Endometrial microvascular endothelial cells (primary cell): Measurements from ENCODE around the gene AVP. TPM values are rescaled to one million over a fixed set of nuclear protein-coding genes. Genes with fewer than 3 reads are reported as not detected.

Source experiments
- in situ Hi-C: cut with HindIII; loops from 2 replicates; pipeline ENCODE4 v1.10.0; 2017; ENCODE audit warnings: low sequenced_read_pairs, low pct_unique_long_range_greater_than_20kb; ENCODE audit errors: inconsistent ontology term
- total RNA-seq: library from RNA; depleted of rRNA; stranded (reverse); fragments of >200 nt; gene quantifications from one replicate; pipeline ENCODE4 v1.2.3, GENCODE V29; 2015; ENCODE audit errors: inconsistent ontology term

AVP gene
- total RNA-seq, 1 donor from 2014 or later: not detected

- in situ Hi-C loops: no loop called here
Measured at GRCh38 chr20:3039426-3039825, 45.1 kb downstream of the AVP start.

- in situ Hi-C loops: no loop called here
Measured at GRCh38 chr20:3038454-3038853, 46.1 kb downstream of the AVP start.

GRCh38 chr20:3037654-3038053 is 46.9 kb downstream of the AVP start:
- in situ Hi-C loops: no loop called here

GRCh38 chr20:3032624-3033023 is 51.9 kb downstream of the AVP start:
- in situ Hi-C loops: no loop called here

Other genes starting within 250 kb of the AVP start
- 13.0 TPM for gene PCED1A, start 244.1 kb downstream of the AVP start, total RNA-seq
- 46.1 TPM for gene VPS16, start 244.0 kb downstream of the AVP start, total RNA-seq
- 53.5 TPM for gene PTPRA, start 211.2 kb downstream of the AVP start, total RNA-seq
- not detected for gene GNRH2, start 41.1 kb downstream of the AVP start, total RNA-seq
- gene MRPS26, start 38.7 kb downstream of the AVP start, total RNA-seq: 46.9 TPM
- not detected for gene OXT, start 13.1 kb downstream of the AVP start, total RNA-seq
- gene FASTKD5, start 75.1 kb upstream of the AVP start, total RNA-seq: 23.8 TPM
- 1.4 TPM for gene UBOX5, start 75.1 kb upstream of the AVP start, total RNA-seq
- gene LZTS3, start 88.8 kb upstream of the AVP start, total RNA-seq: 1.8 TPM
- gene DDRGK1, start 120.0 kb upstream of the AVP start, total RNA-seq: 56.7 TPM
- 90.0 TPM for gene ITPA, start 124.8 kb upstream of the AVP start, total RNA-seq
- 1.3 TPM for gene SLC4A11, start 154.5 kb upstream of the AVP start, total RNA-seq